ENCODE results near the gene MT1G. TPM values are rescaled to one million over a fixed set of nuclear protein-coding genes. Genes with fewer than 3 reads are reported as not detected.

The MT1G gene
- total RNA-seq, 2 experiments from 2014 or later: 30.6 to 36.2 TPM

- H3K4me1 Mint-ChIP-seq (ENCODE audit: low read depth): peaks cover 36% of the 10 kb centered on the region
- DNase-seq: no peak
- peaks cover 89% of the 10 kb centered on the region for H3K27me3 Mint-ChIP-seq (ENCODE audit: low read depth)
- POLR2A ChIA-PET: interaction anchor here (1.7 kb wide), 1 partner anchor 8 kb away, joined by 6 read pairs; the partner anchor contains the start of gene MT1E
- H3K9me3 Mint-ChIP-seq (ENCODE audit: insufficient read depth): no peaks in the 10 kb centered on the region
- H3K27ac Mint-ChIP-seq: no peak overlapping the region
- ATAC-seq: no peak
- CTCF ChIA-PET: no interaction called here
- H3K36me3 Mint-ChIP-seq (ENCODE audit: low read depth): no peaks in the 10 kb centered on the region
- H3K4me3 Mint-ChIP-seq: no peak overlapping the region
Observed at GRCh38 chr16:56633535-56633934, 34.3 kb downstream of the MT1G start.

GRCh38 chr16:56632848-56633365 is 35.0 kb downstream of the MT1G start:
- no peaks in the 10 kb centered on the region for H3K36me3 Mint-ChIP-seq (ENCODE audit: low read depth)

DNA sequence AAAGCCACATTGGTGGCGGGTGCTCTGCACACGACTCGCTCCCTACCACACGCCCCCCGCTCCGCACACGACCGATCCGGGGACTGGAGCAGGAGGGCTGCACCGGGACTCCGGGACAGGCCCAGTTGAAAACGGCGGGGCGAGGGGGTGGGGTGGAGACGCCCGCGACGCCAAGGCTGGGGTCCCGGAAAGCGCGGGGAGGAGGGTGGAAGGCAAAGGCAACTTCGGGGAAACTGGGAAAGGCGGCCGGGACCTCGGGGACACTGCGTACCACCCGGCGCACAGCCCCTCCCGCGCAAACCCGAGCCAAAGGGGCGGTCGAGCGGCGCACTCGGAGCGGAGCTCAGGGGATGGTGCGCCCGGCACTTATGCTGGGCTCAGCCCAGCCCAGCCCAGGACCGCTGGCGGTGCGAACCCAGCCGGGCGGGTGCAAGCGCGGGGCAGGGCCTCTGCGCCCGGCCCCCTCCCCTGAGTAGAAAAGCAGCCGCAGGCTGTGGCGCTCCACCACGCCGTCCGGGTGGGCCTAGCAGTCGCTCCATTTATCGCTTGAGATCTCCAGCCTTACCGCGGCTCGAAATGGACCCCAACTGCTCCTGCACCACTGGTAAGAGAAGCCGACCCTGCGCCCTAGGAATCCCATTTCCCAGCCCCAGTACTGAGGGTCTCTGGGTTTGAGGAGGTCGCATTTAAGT is 35.6 kb downstream of the MT1G start, which contains the start of gene MT1M:
Gene MT1M (plus strand): TSS at position 504 of the 692 bp plus-strand sequence. CDS start 73 bp downstream, at position 577.
- H3K4me3 Mint-ChIP-seq: peak within 1 kb of the TSS; percentile 56
- CTCF ChIA-PET: interaction anchor here (1.1 kb wide), 1 partner anchor 32 kb away, joined by 3 read pairs; no protein-coding TSS in a partner anchor
- no peaks in the 10 kb centered on the region for H3K36me3 Mint-ChIP-seq (ENCODE audit: low read depth)
- H3K9me3 Mint-ChIP-seq (ENCODE audit: insufficient read depth): no peaks in the 10 kb centered on the region
- POLR2A ChIA-PET: no interaction called here
- no peak within 1 kb of the TSS for H3K27ac Mint-ChIP-seq
- ATAC-seq (peak; percentile 54), DNase-seq (no peak)
- H3K4me1 Mint-ChIP-seq (ENCODE audit: low read depth): peaks cover 29% of the 10 kb centered on the region
- H3K27me3 Mint-ChIP-seq (ENCODE audit: low read depth): peaks cover 81% of the 10 kb centered on the region

More at GRCh38 chr16:56632848-56633365, 35.0 kb downstream of the MT1G start:
- peaks cover 32% of the 10 kb centered on the region for H3K4me1 Mint-ChIP-seq (ENCODE audit: low read depth)
- DNase-seq: no peak
- H3K4me3 Mint-ChIP-seq: peak overlapping the region; percentile 55
- ChIA-PET POLR2A (no interaction called here), CTCF (no interaction called here)
- peaks cover 86% of the 10 kb centered on the region for H3K27me3 Mint-ChIP-seq (ENCODE audit: low read depth)
- ATAC-seq: no peak
- H3K27ac Mint-ChIP-seq: no peak overlapping the region
- H3K9me3 Mint-ChIP-seq (ENCODE audit: insufficient read depth): no peaks in the 10 kb centered on the region

DNA sequence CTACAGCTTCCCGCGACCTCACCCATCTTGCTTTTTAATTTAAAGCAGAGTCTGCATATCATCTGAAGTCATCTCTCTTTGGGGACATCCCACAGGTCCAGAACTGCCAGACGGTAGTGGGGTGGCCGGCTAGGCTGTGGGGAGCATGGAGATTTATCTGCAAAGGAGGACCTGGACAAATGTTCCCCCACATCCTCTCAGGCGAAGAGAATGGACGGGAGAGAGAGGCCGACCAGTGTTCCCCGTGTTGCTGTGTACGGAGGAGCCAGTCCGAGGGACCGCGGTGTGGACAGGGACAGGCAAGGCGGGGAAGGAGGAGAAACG is 36.1 kb downstream of the MT1G start:
- ChIA-PET POLR2A (no interaction called here), CTCF (interaction anchor here (1.1 to 2.3 kb wide), 2 partner anchors 12 to 31 kb away, joined by 3 to 6 read pairs; no protein-coding TSS in a partner anchor)
- Mint-ChIP-seq H3K4me1 (ENCODE audit: low read depth) (peaks cover 29% of the 10 kb centered on the region), H3K27me3 (ENCODE audit: low read depth) (peaks cover 79% of the 10 kb centered on the region), H3K27ac (no peak overlapping the region), H3K36me3 (ENCODE audit: low read depth) (no peaks in the 10 kb centered on the region), H3K4me3 (peak overlapping the region; percentile 56), H3K9me3 (ENCODE audit: insufficient read depth) (no peaks in the 10 kb centered on the region)
- ATAC-seq (no peak), DNase-seq (no peak)

GRCh38 chr16:56631197-56631596 is 36.7 kb downstream of the MT1G start:
- H3K4me1 Mint-ChIP-seq (ENCODE audit: low read depth): peaks cover 27% of the 10 kb centered on the region
- no peak for ATAC-seq
- ChIA-PET CTCF (interaction anchor here (0.9 to 2.3 kb wide), 6 partner anchors 13 to 71 kb away, joined by 3 to 9 read pairs (median 4); partner anchors contain the start of gene MT2A), POLR2A (interaction anchor here (1.0 to 1.6 kb wide), 2 partner anchors 12 kb away, joined by 3 to 4 read pairs; no protein-coding TSS in a partner anchor)
- peaks cover 73% of the 10 kb centered on the region for H3K27me3 Mint-ChIP-seq (ENCODE audit: low read depth)
- no peaks in the 10 kb centered on the region for H3K36me3 Mint-ChIP-seq (ENCODE audit: low read depth)
- H3K9me3 Mint-ChIP-seq (ENCODE audit: insufficient read depth): no peaks in the 10 kb centered on the region
- no peak overlapping the region for H3K27ac Mint-ChIP-seq
- H3K4me3 Mint-ChIP-seq: no peak overlapping the region
- DNase-seq: no peak

GRCh38 chr16:56630134-56630533 is 37.7 kb downstream of the MT1G start:
- Mint-ChIP-seq H3K4me1 (ENCODE audit: low read depth) (peaks cover 28% of the 10 kb centered on the region), H3K27me3 (ENCODE audit: low read depth) (peaks cover 68% of the 10 kb centered on the region), H3K4me3 (no peak overlapping the region), H3K27ac (no peak overlapping the region), H3K36me3 (ENCODE audit: low read depth) (no peaks in the 10 kb centered on the region), H3K9me3 (ENCODE audit: insufficient read depth) (no peaks in the 10 kb centered on the region)
- ChIA-PET POLR2A (interaction anchor here (1.6 kb wide), 1 partner anchor 13 kb away, joined by 4 read pairs; no protein-coding TSS in a partner anchor), CTCF (interaction anchor here (0.9 to 2.3 kb wide), 8 partner anchors 11 to 77 kb away, joined by 3 to 9 read pairs (median 4); partner anchors contain the start of gene MT2A)
- DNase-seq (no peak), ATAC-seq (no peak)

GRCh38 chr16:56629531-56629930 is 38.3 kb downstream of the MT1G start:
- DNase-seq (no peak), ATAC-seq (no peak)
- Mint-ChIP-seq H3K36me3 (ENCODE audit: low read depth) (no peaks in the 10 kb centered on the region), H3K27me3 (ENCODE audit: low read depth) (peaks cover 65% of the 10 kb centered on the region), H3K9me3 (ENCODE audit: insufficient read depth) (no peaks in the 10 kb centered on the region), H3K27ac (no peak overlapping the region), H3K4me3 (no peak overlapping the region), H3K4me1 (ENCODE audit: low read depth) (peaks cover 26% of the 10 kb centered on the region)
- POLR2A ChIA-PET: no interaction called here
- CTCF ChIA-PET: interaction anchor here (1.0 to 2.3 kb wide), 5 partner anchors 12 to 78 kb away, joined by 3 to 9 read pairs (median 6); no protein-coding TSS in a partner anchor

DNA sequence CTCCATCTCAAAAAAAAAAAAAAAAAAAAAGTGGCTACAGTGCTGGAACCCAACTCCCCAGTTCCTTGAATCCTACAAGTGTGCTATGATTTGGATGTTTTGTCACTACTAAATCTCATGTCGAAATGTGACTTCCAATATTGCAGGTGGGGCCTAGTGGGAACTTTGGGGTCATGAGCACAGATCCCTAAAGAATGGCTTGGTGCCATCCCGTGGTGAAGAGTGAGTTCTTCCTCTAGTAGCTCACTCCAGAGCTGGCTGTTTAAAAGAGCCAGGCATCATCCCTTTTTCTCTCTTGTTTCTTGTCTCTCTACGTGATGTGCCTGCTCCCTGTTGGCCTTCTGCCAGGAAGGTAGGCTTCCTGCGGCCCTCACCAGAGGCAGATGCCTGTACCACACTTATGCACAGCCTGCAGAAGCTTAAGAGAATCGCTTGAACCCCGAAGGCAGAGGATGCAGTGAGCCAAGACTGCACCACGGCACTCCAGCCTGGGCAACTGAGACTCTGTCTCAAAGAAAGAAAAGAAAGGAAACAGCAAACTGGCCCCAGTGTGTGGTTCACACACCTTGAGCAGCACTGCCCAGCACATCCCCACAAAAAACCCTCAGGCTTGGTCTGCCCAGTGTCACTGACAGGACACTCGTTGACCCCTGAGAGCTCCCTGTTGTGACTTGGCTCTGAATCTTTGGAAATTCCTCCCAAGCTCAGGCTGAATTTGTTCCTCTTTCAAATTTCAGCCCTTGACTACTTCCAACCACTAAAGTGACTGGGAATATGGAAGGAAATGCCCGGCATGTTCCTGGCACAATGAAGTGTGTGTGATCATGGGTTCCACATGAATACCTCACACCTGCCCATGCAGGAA is 39.1 kb downstream of the MT1G start:
- no peaks in the 10 kb centered on the region for H3K9me3 Mint-ChIP-seq (ENCODE audit: insufficient read depth)
- no peak overlapping the region for H3K4me3 Mint-ChIP-seq
- H3K4me1 Mint-ChIP-seq (ENCODE audit: low read depth): peaks cover 29% of the 10 kb centered on the region
- ATAC-seq: no peak
- H3K36me3 Mint-ChIP-seq (ENCODE audit: low read depth): no peaks in the 10 kb centered on the region
- ChIA-PET CTCF (interaction anchor here (0.7 to 1.2 kb wide), 2 partner anchors 15 to 54 kb away, joined by 3 to 5 read pairs; no protein-coding TSS in a partner anchor), POLR2A (interaction anchor here (0.6 to 1.0 kb wide), 2 partner anchors 11 to 54 kb away, joined by 3 to 4 read pairs; no protein-coding TSS in a partner anchor)
- DNase-seq: no peak
- H3K27ac Mint-ChIP-seq: no peak overlapping the region
- peaks cover 57% of the 10 kb centered on the region for H3K27me3 Mint-ChIP-seq (ENCODE audit: low read depth)

DNA sequence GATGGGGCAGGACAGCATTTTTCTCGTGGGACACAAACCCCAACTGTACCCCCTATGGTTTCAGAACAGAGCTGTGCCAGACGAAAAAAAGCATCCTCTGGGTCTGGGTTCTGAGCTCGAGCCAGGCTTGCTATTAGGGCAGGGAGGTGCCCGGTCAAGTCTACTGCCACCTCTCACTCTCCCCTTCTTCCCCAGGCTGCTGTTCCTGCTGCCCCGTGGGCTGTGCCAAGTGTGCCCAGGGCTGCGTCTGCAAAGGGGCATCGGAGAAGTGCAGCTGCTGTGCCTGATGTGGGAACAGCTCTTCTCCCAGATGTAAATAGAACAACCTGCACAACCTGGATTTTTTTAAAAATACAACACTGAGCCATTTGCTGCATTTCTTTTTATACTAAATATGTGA is 41.2 kb downstream of the MT1G start:
- Mint-ChIP-seq H3K27me3 (ENCODE audit: low read depth) (peaks cover 41% of the 10 kb centered on the region), H3K4me3 (peak overlapping the region; percentile 81), H3K36me3 (ENCODE audit: low read depth) (no peaks in the 10 kb centered on the region), H3K27ac (no peak overlapping the region), H3K9me3 (ENCODE audit: insufficient read depth) (no peaks in the 10 kb centered on the region), H3K4me1 (ENCODE audit: low read depth) (peaks cover 20% of the 10 kb centered on the region)
- no peak for ATAC-seq
- no peak for DNase-seq
- ChIA-PET POLR2A (interaction anchor here (1.5 to 4.7 kb wide), 4 partner anchors 10 to 56 kb away, joined by 4 to 56 read pairs (median 12); partner anchors contain the start of genes MT1X and MT2A), CTCF (interaction anchor here (1.5 to 1.7 kb wide), 2 partner anchors 10 to 26 kb away, joined by 3 to 5 read pairs; no protein-coding TSS in a partner anchor)

DNA sequence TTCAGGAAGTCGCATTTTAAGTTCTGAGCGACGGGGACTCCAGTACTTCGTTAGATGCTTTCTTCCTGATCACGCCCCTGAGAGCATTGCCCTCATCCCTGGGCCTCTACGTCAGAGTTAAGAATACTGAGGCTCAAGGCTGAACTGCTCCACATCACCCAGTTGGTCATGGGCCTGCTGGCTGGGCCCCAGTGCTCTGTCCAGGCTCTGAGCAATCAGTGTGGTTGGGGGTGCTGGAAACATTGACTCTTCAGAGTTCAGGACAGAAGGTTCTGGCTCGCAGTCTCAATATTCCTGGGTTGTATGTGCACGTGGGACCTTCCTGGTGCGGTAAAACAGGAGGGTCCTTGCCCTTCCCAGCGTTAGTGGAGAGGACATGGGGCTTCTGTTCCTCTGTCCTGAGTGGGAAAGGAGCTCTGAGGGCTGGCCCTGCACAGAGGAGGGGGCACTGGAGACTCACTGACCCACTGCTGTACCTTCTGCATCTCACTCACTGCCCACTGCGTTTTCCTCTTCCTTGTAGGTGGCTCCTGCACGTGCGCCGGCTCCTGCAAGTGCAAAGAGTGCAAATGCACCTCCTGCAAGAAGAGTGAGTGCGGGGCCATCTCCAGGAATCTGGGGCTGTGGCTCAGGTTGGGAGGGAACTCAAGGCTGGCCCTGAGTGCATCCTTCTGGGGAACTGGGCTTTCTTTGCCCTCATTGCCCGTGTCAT is 41.8 kb downstream of the MT1G start:
- CTCF ChIA-PET: interaction anchor here (1.3 to 2.8 kb wide), 4 partner anchors 10 to 76 kb away, joined by 3 to 14 read pairs (median 6); no protein-coding TSS in a partner anchor
- ATAC-seq: peak; percentile 45
- no peak for DNase-seq

More for the DNA sequence above, 41.8 kb downstream of the MT1G start:
- POLR2A ChIA-PET: interaction anchor here (0.6 to 4.7 kb wide), 12 partner anchors 8 to 995 kb away, joined by 3 to 56 read pairs (median 7); partner anchors contain the start of genes MT1F, MT1X, MT2A and NLRC5
- Mint-ChIP-seq H3K9me3 (ENCODE audit: insufficient read depth) (no peaks in the 10 kb centered on the region), H3K36me3 (ENCODE audit: low read depth) (no peaks in the 10 kb centered on the region), H3K27me3 (ENCODE audit: low read depth) (peaks cover 38% of the 10 kb centered on the region), H3K4me1 (ENCODE audit: low read depth) (peaks cover 18% of the 10 kb centered on the region), H3K4me3 (peak overlapping the region; percentile 81), H3K27ac (peak overlapping the region; percentile 77)

Data from activated CD8-positive, alpha-beta T cell treated with anti-CD3 and anti-CD28 coated beads, Interleukin-2, amount 10 ng/mL, durations not matched to agents 7 days and 5 days (primary cell).